ENCODE results near the gene CDC42EP3. TPM values are rescaled to one million over a fixed set of nuclear protein-coding genes. Genes with fewer than 3 reads are reported as not detected.

CDC42EP3 gene
- total and polyA plus RNA-seq, 8 donors, result 3.5 to 11.9 (median 6.4) TPM

- Histone ChIP-seq H3K9me3 (no peaks in the 10 kb centered on the region), H3K27me3 (no peaks in the 10 kb centered on the region), H3K4me1 (peaks cover 3 to 20% (median 4%) of the 10 kb centered on the region in 3 donors), H3K27ac (peak overlapping the region in 1 of 4 donors; percentile 37), H3K4me3 (no peak overlapping the region), H3K36me3 (no peaks in the 10 kb centered on the region)
- DNase-seq, result no peak
- TF ChIP-seq, protein P1, sequence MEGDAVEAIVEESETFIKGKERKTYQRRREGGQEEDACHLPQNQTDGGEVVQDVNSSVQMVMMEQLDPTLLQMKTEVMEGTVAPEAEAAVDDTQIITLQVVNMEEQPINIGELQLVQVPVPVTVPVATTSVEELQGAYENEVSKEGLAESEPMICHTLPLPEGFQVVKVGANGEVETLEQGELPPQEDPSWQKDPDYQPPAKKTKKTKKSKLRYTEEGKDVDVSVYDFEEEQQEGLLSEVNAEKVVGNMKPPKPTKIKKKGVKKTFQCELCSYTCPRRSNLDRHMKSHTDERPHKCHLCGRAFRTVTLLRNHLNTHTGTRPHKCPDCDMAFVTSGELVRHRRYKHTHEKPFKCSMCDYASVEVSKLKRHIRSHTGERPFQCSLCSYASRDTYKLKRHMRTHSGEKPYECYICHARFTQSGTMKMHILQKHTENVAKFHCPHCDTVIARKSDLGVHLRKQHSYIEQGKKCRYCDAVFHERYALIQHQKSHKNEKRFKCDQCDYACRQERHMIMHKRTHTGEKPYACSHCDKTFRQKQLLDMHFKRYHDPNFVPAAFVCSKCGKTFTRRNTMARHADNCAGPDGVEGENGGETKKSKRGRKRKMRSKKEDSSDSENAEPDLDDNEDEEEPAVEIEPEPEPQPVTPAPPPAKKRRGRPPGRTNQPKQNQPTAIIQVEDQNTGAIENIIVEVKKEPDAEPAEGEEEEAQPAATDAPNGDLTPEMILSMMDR (IDR thresholded peaks at IDR 0.05), result no peak
- intact Hi-C loops (cut with DNase I), result no loop called here
- 92 to 93% methylated on average over 8 of the region's 8 CpGs for WGBS, 2 donors
- FAIRE-seq, result no peak
- ATAC-seq, result no peak
Measured at GRCh38 chr2:37654419-37654818, 17.0 kb downstream of the CDC42EP3 start.

- Histone ChIP-seq H3K27ac (peak overlapping the region in 2 of 4 donors; percentile 11 to 37), H3K4me1 (peaks cover 0 to 17% (median 0%) of the 10 kb centered on the region in 3 donors)
- FAIRE-seq, result no peak
Measured at GRCh38 chr2:37653805-37654378, 17.6 kb downstream of the CDC42EP3 start.

DNA sequence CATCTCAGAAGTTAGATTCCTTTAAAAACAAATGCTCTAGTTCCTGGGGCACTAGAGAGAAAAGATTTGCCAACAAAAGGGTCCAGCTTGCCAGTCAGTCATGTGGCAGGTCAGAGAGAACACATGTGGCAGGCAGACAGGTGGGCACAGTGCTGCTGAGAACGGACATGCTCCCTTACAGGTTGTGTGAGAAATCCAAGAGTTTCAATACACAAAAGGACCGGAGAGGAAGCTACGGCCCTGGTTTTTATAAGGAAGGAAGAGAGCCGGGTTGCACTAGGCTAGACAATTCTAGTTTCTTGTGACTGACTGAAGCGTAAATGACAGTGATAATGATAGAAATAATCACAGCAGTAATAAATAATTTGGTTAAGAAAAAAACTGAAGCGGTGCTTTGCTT lies 18.3 kb downstream of the CDC42EP3 start:
- ATAC-seq (peak in 1 of 4 donors; percentile 42), FAIRE-seq (no peak), DNase-seq (no peak)
- Histone ChIP-seq H3K4me3 (no peak overlapping the region), H3K27me3 (no peaks in the 10 kb centered on the region), H3K36me3 (no peaks in the 10 kb centered on the region), H3K4me1 (peaks cover 0 to 15% (median 0%) of the 10 kb centered on the region in 3 donors), H3K9me3 (no peaks in the 10 kb centered on the region), H3K27ac (peak overlapping the region in 2 of 4 donors; percentile 11 to 31)
- TF ChIP-seq, protein P1 (IDR thresholded peaks at IDR 0.05), result no peak
- 73 to 76% methylated on average over 6 of the region's 6 CpGs for WGBS, 2 donors
- intact Hi-C loops (cut with DNase I), result no loop called here

More at GRCh38 chr2:37653805-37654378, 17.6 kb downstream of the CDC42EP3 start:
- 84 to 85% methylated on average over 14 of the region's 14 CpGs for WGBS, 2 donors
- DNase-seq (peak in 1 of 6 donors; percentile 34), ATAC-seq (peak in 3 of 4 donors; percentile 32 to 71 (median 48))
- H3K4me3 ChIP-seq, result no peak overlapping the region
- H3K36me3 ChIP-seq, result no peaks in the 10 kb centered on the region
- TF ChIP-seq, protein P1 (IDR thresholded peaks at IDR 0.05), result no peak
- H3K9me3 ChIP-seq, result no peaks in the 10 kb centered on the region
- no peaks in the 10 kb centered on the region for H3K27me3 ChIP-seq
- intact Hi-C loops (cut with DNase I), result no loop called here

- Histone ChIP-seq H3K4me3 (no peak overlapping the region), H3K4me1 (peaks cover 0 to 15% (median 0%) of the 10 kb centered on the region in 3 donors), H3K9me3 (no peaks in the 10 kb centered on the region), H3K27me3 (no peaks in the 10 kb centered on the region), H3K27ac (no peak overlapping the region), H3K36me3 (no peaks in the 10 kb centered on the region)
- 91% methylated on average over 5 of the region's 5 CpGs for WGBS, 2 donors
- ATAC-seq, result no peak
- TF ChIP-seq, protein P1 (IDR thresholded peaks at IDR 0.05), result no peak
- FAIRE-seq, result no peak
- no peak for DNase-seq
- intact Hi-C loops (cut with DNase I), result no loop called here
Measured at GRCh38 chr2:37652199-37652640, 19.2 kb downstream of the CDC42EP3 start.

DNA sequence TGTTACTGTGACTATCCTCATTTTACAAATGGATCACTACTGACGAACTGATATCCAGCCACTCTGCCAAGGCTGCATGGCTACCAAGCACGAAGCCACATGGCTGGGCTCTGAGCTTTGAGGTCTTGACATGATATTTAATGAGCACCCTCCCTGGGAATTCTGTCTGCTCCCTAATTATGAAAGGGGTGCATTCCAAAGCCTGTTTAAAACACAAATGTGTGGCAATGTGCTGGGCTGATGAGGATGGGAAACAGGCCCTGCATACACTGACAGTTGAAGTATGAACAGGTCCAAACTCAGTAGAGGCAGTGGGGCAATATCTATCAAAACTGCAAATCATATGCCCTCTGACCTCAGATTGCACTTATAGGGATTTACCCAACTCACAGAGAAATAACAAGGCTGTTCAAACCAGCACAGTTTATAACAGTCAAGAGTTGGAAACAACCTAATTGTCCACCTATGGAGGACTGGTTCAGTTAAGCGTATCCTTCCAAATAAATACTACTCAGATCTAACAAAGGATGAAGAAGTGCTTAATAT lies 20.8 kb downstream of the CDC42EP3 start:
- Histone ChIP-seq H3K4me3 (no peak overlapping the region), H3K27me3 (no peaks in the 10 kb centered on the region), H3K36me3 (no peaks in the 10 kb centered on the region), H3K4me1 (peaks cover 0 to 15% (median 0%) of the 10 kb centered on the region in 3 donors), H3K9me3 (no peaks in the 10 kb centered on the region), H3K27ac (no peak overlapping the region)
- DNase-seq, result no peak
- no peak for FAIRE-seq
- WGBS, 2 donors, result 96% methylated on average over 3 of the region's 3 CpGs
- intact Hi-C loops (cut with DNase I), result no loop called here
- TF ChIP-seq, protein P1 (IDR thresholded peaks at IDR 0.05), result no peak
- ATAC-seq, result no peak

Measured in pancreas (tissue), 10 donors.